Measurements from ENCODE around the gene RNF220.

- TF ChIP-seq CTCF (IDR thresholded peaks at IDR 0.05) (no peak), EP300 (IDR thresholded peaks at IDR 0.05) (no peak), POLR2AphosphoS5 (IDR thresholded peaks at IDR 0.05) (no peak)
These were observed 249.6 kb downstream of the RNF220 start for GRCh38 chr1:44654621-44655187.
